ENCODE measurements around the gene ZCCHC14. TPM values are rescaled to one million over a fixed set of nuclear protein-coding genes. Genes with fewer than 3 reads are reported as not detected.

ZCCHC14 gene
- total RNA-seq (10 to 100 TPM; 23.4 to 24.1 TPM), polyA plus RNA-seq (ENCODE audit: insufficient read length in 6 of 6) (10 to 100 TPM; 30.8 to 38.7 (median 32.0) TPM)
- long read RNA-seq, donor 1, partial matches to known transcripts = 25 of 25 reads
- long read RNA-seq, donor 1, other reads (novel, unspliced or antisense) = 0 of 25 reads
- long read RNA-seq, donor 2, full-length matches to known transcripts = 1 of 1 reads
- long read RNA-seq, donor 2, partial matches to known transcripts = 0 of 1 reads
- long read RNA-seq, donor 2, other reads (novel, unspliced or antisense) = 0 of 1 reads
- long read RNA-seq, donor 3 = 0 reads
- long read RNA-seq, donor 4 = 0 reads
- long read RNA-seq, donor 5, partial matches to known transcripts = 6 of 6 reads
- long read RNA-seq, donor 5, other reads (novel, unspliced or antisense) = 0 of 6 reads
- long read RNA-seq, donor 6 = 0 reads
- long read RNA-seq, donor 7 = 0 reads
- long read RNA-seq, donor 8, full-length matches to known transcripts = 2 of 8 reads
- long read RNA-seq, donor 8, partial matches to known transcripts = 6 of 8 reads
- long read RNA-seq, donor 8, other reads (novel, unspliced or antisense) = 0 of 8 reads
- long read RNA-seq, donor 9 = 0 reads
- long read RNA-seq, donor 10, partial matches to known transcripts = 1 of 1 reads
- long read RNA-seq, donor 10, other reads (novel, unspliced or antisense) = 0 of 1 reads
- long read RNA-seq, donor 11 = 0 reads
- long read RNA-seq, donor 12, partial matches to known transcripts = 13 of 13 reads
- long read RNA-seq, donor 12, other reads (novel, unspliced or antisense) = 0 of 13 reads

DNA sequence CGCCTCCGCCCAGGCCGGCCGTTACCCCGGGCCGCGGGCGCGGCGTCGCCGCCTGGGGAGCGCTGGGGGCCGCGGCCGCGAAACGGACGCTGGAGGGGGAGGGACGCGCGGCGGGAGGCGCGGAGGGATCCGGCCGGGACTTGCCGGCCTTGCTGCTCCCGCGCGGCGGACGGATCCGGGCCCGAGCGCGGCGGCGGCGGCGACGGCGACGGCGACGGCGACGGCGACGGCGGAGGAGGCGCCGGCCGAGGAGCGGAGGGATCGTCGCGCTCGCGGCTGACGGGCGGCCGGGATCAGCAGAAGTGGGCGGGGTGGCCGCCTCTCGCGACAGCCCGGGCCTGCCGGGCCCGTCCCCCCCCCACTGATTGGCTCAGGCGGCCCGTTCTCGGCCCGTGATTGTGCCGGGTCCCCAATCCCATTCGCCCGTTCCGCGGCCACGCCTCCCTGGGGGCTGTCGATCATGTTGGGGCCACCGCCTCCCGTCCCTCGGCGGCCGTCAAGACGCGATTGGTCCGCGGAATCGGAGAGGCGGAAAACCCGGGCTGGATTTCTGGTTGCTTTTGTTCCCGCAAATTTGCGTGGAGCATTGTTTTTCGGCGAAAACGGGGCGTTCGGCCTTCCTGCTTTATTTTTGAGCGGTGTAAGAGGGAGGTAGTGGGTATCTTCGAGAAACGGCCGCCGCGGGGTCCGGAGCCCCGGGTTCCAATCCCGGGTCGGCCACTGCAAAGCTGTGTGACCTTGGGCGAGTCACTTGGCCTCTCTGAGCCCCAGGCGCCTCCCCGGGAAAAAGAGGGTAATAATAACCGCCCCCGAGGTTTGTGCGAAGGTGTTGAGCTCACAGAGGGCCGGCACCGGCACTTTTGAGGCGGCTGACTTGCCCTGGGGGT lies at the start of gene ZCCHC14:
ZCCHC14 (minus strand) TSS at position 304 of the 887 bp plus-strand sequence. CDS start 786 bp downstream, outside the sequence.
- no peaks in the 10 kb centered on the region for H3K9me3 ChIP-seq
- intact Hi-C loops (cut with DNase I) = no loop called here
- peak within 1 kb of the TSS; percentile 43 to 51 for H3K4me3 ChIP-seq
- H3K27me3 ChIP-seq = peaks cover 0 to 8% of the 10 kb centered on the region in 2 donors
- ATAC-seq = peak; percentile 98
- TF ChIP-seq, protein P1, sequence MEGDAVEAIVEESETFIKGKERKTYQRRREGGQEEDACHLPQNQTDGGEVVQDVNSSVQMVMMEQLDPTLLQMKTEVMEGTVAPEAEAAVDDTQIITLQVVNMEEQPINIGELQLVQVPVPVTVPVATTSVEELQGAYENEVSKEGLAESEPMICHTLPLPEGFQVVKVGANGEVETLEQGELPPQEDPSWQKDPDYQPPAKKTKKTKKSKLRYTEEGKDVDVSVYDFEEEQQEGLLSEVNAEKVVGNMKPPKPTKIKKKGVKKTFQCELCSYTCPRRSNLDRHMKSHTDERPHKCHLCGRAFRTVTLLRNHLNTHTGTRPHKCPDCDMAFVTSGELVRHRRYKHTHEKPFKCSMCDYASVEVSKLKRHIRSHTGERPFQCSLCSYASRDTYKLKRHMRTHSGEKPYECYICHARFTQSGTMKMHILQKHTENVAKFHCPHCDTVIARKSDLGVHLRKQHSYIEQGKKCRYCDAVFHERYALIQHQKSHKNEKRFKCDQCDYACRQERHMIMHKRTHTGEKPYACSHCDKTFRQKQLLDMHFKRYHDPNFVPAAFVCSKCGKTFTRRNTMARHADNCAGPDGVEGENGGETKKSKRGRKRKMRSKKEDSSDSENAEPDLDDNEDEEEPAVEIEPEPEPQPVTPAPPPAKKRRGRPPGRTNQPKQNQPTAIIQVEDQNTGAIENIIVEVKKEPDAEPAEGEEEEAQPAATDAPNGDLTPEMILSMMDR (IDR thresholded peaks at IDR 0.05) = no peak
- peak; percentile 99 for DNase-seq
- H3K27ac ChIP-seq = no peak within 1 kb of the TSS
- H3K4me1 ChIP-seq = peaks cover 8 to 49% of the 10 kb centered on the region in 2 donors
- H3K36me3 ChIP-seq = no peaks in the 10 kb centered on the region

DNA sequence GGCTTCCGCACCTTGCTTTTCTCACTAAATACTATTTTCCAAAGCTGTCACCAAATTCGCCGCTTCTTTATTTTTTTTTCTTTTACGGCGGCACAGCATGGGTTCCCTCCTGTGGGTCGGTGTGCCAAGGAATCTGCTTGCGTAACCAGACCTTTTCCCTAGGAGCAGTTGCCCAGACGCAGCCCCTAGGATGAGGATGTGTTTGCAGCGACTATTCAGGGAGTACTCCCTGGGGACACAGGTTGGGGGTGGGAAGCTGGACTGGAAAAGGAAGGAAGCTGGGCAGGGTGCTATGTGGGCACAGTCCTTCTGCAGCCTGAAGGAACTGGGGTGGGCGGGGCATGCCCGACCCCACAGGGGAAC lies 49.0 kb upstream of the ZCCHC14 start:
- peak overlapping the region in 1 of 2 donors; percentile 28 for H3K27ac ChIP-seq
- TF ChIP-seq, protein P1 (IDR thresholded peaks at IDR 0.05) = no peak
- no peaks in the 10 kb centered on the region for H3K36me3 ChIP-seq
- peaks cover 0 to 6% of the 10 kb centered on the region in 2 donors for H3K4me1 ChIP-seq
- no peak for DNase-seq
- peaks cover 0 to 6% of the 10 kb centered on the region in 2 donors for H3K9me3 ChIP-seq
- intact Hi-C loops (cut with DNase I) = no loop called here
- ATAC-seq = no peak
- no peak overlapping the region for H3K4me3 ChIP-seq
- H3K27me3 ChIP-seq = peaks cover 10 to 57% of the 10 kb centered on the region in 2 donors

DNA sequence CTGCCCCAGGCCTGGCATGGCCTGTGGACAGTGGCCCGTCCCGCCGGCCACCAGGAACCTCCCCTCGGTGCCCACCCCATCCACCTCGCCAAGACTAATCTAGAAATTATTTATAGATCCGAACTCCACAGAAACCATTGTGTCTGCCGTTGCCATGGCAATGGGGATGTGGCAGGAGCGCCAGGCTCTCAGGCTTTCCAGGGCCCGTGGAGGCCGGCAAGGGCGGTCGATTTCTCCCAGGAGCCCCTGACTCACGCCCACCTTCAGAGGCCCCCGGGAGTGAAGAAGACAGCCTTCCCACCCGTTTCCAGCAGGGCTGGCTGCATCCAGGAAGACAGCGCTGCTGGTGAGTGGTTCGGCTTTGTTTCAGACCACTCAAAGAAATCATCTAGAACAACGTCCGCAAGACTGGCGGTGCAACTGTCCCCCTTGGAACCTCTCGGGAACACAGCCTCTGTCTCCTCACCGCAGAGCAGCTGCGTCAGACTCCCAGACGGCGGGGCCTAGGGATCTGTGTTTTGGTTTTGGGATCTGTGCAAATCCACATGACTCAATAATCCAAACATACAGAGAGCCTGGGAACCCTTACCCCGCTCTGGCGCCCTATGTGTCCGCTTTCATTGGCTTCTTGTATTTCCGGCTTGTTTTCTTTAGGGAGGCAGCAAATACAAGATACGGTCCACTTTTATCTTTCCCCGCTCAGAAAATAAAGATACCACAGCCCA lies 48.5 kb upstream of the ZCCHC14 start:
- Histone ChIP-seq H3K27ac (peak overlapping the region; percentile 28 to 33), H3K27me3 (peaks cover 10 to 57% of the 10 kb centered on the region in 2 donors), H3K4me3 (no peak overlapping the region), H3K4me1 (peaks cover 0 to 6% of the 10 kb centered on the region in 2 donors), H3K9me3 (peaks cover 0 to 6% of the 10 kb centered on the region in 2 donors), H3K36me3 (no peaks in the 10 kb centered on the region)
- ATAC-seq (peak; percentile 24), DNase-seq (peak in 1 of 4 donors; percentile 33)
- TF ChIP-seq, protein P1 (IDR thresholded peaks at IDR 0.05) = no peak
- intact Hi-C loops (cut with DNase I) = no loop called here

DNA sequence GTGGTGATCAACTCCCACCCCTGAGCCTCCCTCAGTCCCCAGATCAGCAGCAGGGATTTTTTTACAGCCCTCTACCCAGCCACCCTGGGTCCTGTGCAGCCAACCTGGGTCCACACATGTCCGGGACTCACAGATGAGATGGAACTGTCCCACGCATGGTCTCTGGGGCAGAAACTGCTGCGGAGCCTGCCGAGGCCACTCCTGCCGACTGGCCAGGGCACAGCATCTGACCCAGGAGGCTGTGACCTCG lies 48.0 kb upstream of the ZCCHC14 start:
- Histone ChIP-seq H3K36me3 (no peaks in the 10 kb centered on the region), H3K4me3 (no peak overlapping the region), H3K27me3 (peaks cover 10 to 57% of the 10 kb centered on the region in 2 donors), H3K4me1 (peaks cover 0 to 6% of the 10 kb centered on the region in 2 donors), H3K27ac (peak overlapping the region in 1 of 2 donors; percentile 33), H3K9me3 (peaks cover 0 to under 1% of the 10 kb centered on the region in 2 donors)
- DNase-seq (no peak), ATAC-seq (no peak)
- TF ChIP-seq, protein P1 (IDR thresholded peaks at IDR 0.05) = no peak
- intact Hi-C loops (cut with DNase I) = no loop called here
